IPS-15b (cell line): ENCODE results near the gene FMNL2.

ENCODE experiments used
- H3K27me3 ChIP-seq: one replicate; pipeline ENCODE4 v1.6.1; 2013; ENCODE audit warnings: low read length; ENCODE audit not compliant: control insufficient read depth, insufficient read depth
- H3K36me3 ChIP-seq: one replicate; pipeline ENCODE4 v1.6.1; 2013; ENCODE audit warnings: low read length; ENCODE audit not compliant: control insufficient read depth, insufficient read depth
- H3K4me1 ChIP-seq: one replicate; pipeline ENCODE4 v1.6.1; 2013; ENCODE audit warnings: mild to moderate bottlenecking, low read length; ENCODE audit not compliant: control insufficient read depth, insufficient read depth
- H3K4me3 ChIP-seq: one replicate; pipeline ENCODE4 v1.5.1; 2013; ENCODE audit warnings: low read depth, low read length
- H3K9ac ChIP-seq: one replicate; pipeline ENCODE4 v1.6.1; 2013; ENCODE audit warnings: low read depth, mild to moderate bottlenecking, low read length
- H3K9me3 ChIP-seq: one replicate; pipeline ENCODE4 v1.6.1; 2013; ENCODE audit warnings: mild to moderate bottlenecking, low read length; ENCODE audit not compliant: control insufficient read depth, insufficient read depth

Gene FMNL2

DNA sequence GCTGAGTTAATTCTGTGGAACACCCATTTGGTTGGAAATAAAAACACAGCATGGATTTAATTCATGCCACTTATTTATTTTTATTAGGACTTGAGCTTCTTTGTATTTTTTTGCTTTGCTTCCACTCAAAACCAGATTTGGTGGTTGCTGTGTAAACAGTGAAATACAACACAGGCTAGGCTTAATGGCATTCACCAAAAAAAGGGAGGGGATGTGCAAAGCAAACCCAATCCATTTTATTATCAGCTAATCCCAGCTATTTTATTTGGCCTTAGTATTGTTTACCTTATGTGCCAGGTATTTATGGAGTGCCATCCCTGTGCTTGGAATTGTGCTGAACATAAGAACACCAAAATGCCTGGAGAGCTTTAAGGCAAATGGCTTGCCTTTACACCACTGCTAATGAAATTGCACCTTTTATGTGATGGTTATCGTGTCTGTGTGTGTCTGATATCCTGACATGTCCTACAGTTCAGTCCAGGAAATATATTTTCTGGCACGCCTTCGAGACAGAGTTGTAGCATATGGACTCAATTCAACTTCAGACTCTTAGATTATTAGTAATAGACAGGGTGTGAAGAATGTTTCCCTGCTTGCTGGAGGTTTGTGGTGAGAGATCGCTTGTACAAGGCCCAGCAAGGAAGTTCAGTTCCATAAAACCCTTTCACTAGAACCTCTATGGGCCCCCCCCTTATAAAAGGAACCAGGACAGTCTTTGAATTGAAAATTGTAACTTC lies 282.6 kb downstream of the FMNL2 start:
- H3K27me3 ChIP-seq = no peaks in the 10 kb centered on the region
- H3K4me3 ChIP-seq = no peak overlapping the region
- H3K4me1 ChIP-seq = no peaks in the 10 kb centered on the region
- H3K9me3 ChIP-seq = no peaks in the 10 kb centered on the region
- H3K9ac ChIP-seq = no peak overlapping the region
- peaks cover 2% of the 10 kb centered on the region for H3K36me3 ChIP-seq

GRCh38 chr2:152618193-152618564 lies 283.2 kb downstream of the FMNL2 start:
- H3K4me1 ChIP-seq = no peaks in the 10 kb centered on the region
- H3K27me3 ChIP-seq = no peaks in the 10 kb centered on the region
- H3K36me3 ChIP-seq = peaks cover 2% of the 10 kb centered on the region
- H3K4me3 ChIP-seq = no peak overlapping the region
- no peaks in the 10 kb centered on the region for H3K9me3 ChIP-seq
- H3K9ac ChIP-seq = no peak overlapping the region

DNA sequence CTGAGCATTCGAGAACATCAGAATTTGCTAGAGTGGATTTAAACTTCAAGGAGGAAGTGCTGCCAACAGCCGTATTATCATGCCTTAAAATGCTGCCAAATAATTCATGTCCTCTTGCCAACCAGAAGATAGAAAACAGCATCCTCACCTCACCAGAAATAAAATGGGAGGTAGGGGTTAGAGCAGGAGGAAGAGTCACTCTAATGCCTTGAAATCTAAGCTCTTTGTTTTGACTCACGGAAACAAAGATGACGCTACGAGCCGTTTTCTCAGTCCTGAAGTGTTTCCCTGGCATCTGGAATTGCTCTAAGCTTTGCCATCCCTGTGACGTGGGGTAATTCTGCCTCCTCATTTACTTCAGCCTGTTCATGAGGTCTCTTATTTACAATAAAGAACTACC lies 285.2 kb downstream of the FMNL2 start:
- Histone ChIP-seq H3K4me3 (no peak overlapping the region), H3K9me3 (no peaks in the 10 kb centered on the region), H3K36me3 (peaks cover 2% of the 10 kb centered on the region)

GRCh38 chr2:152620985-152621384 lies 286.0 kb downstream of the FMNL2 start:
- H3K9ac ChIP-seq = no peak overlapping the region
- H3K27me3 ChIP-seq = no peaks in the 10 kb centered on the region
- H3K4me1 ChIP-seq = no peaks in the 10 kb centered on the region
- no peaks in the 10 kb centered on the region for H3K9me3 ChIP-seq
- H3K4me3 ChIP-seq = no peak overlapping the region
- H3K36me3 ChIP-seq = peaks cover 2% of the 10 kb centered on the region

More for the DNA sequence above, 285.2 kb downstream of the FMNL2 start:
- H3K9ac ChIP-seq = no peak overlapping the region
- no peaks in the 10 kb centered on the region for H3K27me3 ChIP-seq
- no peaks in the 10 kb centered on the region for H3K4me1 ChIP-seq

DNA sequence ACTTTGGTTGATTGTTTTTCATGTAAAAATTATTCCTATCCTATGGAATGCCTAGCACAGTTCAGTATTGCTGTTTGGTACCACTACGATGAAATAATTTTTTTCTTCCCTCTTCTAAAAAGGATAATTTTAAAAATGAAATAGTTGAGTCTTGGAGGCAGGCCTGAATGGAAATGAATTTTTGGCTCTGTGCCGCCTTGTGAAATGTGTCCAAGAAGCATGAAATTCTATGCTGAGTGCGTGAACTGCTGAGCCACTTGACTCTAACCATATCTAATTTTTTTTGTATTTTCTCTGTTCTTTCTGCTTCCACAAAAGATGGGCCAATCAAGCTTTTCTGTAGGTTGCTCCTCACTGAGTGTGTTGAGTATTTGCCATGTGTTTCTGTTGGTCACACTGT lies 287.2 kb downstream of the FMNL2 start:
- no peaks in the 10 kb centered on the region for H3K9me3 ChIP-seq
- no peak overlapping the region for H3K9ac ChIP-seq
- H3K4me3 ChIP-seq = no peak overlapping the region
- H3K4me1 ChIP-seq = no peaks in the 10 kb centered on the region
- H3K36me3 ChIP-seq = peaks cover 2% of the 10 kb centered on the region
- H3K27me3 ChIP-seq = no peaks in the 10 kb centered on the region

DNA sequence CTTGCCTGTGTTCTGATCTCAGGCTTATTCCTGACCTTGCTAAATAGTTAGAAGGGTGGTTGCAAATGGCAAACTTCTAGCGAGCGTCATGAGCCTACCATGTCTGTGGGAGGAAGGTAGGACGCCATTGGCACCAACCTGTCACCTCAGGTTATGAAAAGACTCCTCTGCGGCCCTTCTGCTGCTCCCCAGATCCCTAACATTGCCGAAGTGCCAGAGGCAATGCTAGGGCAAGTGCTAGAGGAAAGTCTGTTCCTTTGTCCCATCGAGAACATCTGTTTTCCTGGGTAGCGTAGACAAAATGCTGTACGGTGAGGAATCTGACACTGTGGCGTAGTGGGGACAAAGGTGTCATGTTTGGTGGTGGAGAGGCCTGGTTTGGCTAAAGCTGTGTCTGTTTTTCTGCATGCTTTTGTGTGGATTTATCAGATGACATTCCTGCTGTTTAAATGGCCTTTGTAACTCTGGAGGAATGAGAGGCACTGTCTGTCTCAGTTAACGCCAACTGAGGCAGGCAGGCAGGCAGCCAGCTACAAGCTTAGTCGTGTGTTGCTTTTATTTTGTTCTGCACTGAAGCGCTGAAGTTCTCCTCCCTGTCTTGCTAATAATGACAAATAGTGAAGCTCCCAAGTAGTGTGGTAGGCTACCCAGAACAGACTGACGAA lies 288.2 kb downstream of the FMNL2 start:
- no peaks in the 10 kb centered on the region for H3K4me1 ChIP-seq
- H3K36me3 ChIP-seq = no peaks in the 10 kb centered on the region
- H3K9ac ChIP-seq = no peak overlapping the region
- H3K27me3 ChIP-seq = no peaks in the 10 kb centered on the region
- H3K9me3 ChIP-seq = no peaks in the 10 kb centered on the region
- H3K4me3 ChIP-seq = no peak overlapping the region

DNA sequence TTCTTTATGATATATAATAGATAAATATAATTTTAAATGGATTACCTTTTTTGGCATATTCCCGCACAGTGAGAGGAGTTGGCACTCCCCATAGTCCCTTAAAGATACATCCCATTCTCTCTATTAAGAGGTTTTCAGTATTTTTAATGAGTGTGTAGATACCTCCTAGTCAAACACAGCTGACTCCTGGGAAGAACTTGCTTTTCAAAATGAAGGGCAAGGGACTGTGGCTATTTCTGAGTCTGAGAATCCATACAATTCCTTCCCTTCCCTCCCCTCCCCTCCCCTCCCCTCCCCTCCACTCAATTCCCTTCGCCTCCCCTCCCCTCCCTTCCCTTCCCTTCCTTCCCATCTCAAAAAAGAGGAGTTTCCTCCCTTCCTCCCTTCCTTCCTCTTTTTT lies 288.8 kb downstream of the FMNL2 start:
- H3K9me3 ChIP-seq = no peaks in the 10 kb centered on the region
- no peaks in the 10 kb centered on the region for H3K27me3 ChIP-seq
- no peaks in the 10 kb centered on the region for H3K36me3 ChIP-seq
- no peaks in the 10 kb centered on the region for H3K4me1 ChIP-seq
- H3K4me3 ChIP-seq = no peak overlapping the region
- H3K9ac ChIP-seq = no peak overlapping the region

- no peaks in the 10 kb centered on the region for H3K4me1 ChIP-seq
- H3K4me3 ChIP-seq = no peak overlapping the region
- no peak overlapping the region for H3K9ac ChIP-seq
- no peaks in the 10 kb centered on the region for H3K36me3 ChIP-seq
- no peaks in the 10 kb centered on the region for H3K27me3 ChIP-seq
- H3K9me3 ChIP-seq = no peaks in the 10 kb centered on the region
These were observed 289.8 kb downstream of the FMNL2 start for GRCh38 chr2:152624805-152625204.

DNA sequence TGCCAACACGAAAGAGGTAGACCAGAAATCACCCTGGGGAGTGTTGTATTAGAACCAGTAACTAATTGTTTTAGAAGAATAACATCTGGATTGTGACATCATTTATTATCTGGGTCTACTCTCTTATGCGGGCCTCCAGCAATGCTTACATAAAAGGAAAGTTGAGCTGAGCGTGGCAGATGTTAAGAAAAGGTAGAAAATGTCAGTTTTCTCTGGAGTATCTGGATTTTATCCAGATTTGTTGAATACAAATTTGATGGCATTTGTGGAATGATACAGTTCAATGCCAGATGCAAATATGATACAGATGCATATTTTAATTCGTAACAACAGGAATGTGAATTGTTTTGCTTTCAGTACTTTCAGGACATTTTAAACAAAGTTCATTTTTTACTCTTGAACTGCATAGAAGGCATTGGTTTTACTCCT lies 292.0 kb downstream of the FMNL2 start:
- Histone ChIP-seq H3K9me3 (no peaks in the 10 kb centered on the region), H3K27me3 (no peaks in the 10 kb centered on the region), H3K36me3 (peaks cover 4% of the 10 kb centered on the region)

DNA sequence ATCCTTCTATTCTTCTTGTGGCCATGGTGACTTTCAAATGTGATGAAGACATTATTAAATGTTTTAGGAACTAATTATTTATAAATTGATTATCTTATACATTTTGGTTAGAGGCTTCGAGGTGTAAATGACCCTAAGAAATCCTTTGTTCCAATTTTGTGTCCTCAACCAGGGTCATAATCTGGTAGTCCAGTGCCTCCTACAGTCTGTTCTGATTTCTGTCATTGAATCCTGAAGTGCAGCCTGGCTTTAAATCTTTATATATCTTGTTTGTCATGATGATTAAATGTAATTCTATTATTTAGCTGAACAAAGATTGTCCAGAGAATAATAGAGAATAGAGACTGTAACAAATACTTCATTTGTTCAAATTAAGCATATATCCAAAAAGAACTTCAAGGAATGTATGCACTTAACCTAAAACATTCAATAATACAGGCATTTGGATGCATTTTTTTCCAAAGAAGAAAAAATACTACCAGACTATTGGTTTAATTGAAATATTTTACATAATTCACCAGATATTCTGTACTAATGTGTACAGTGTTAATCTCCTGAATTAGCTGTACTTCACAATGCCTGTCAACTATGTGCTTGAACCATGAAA lies 292.5 kb downstream of the FMNL2 start:
- no peaks in the 10 kb centered on the region for H3K4me1 ChIP-seq
- no peak overlapping the region for H3K4me3 ChIP-seq
- H3K9me3 ChIP-seq = no peaks in the 10 kb centered on the region
- no peak overlapping the region for H3K9ac ChIP-seq
- H3K36me3 ChIP-seq = peaks cover 6% of the 10 kb centered on the region
- H3K27me3 ChIP-seq = no peaks in the 10 kb centered on the region

More for the DNA sequence above, 292.0 kb downstream of the FMNL2 start:
- H3K4me3 ChIP-seq = no peak overlapping the region
- no peak overlapping the region for H3K9ac ChIP-seq
- H3K4me1 ChIP-seq = no peaks in the 10 kb centered on the region

DNA sequence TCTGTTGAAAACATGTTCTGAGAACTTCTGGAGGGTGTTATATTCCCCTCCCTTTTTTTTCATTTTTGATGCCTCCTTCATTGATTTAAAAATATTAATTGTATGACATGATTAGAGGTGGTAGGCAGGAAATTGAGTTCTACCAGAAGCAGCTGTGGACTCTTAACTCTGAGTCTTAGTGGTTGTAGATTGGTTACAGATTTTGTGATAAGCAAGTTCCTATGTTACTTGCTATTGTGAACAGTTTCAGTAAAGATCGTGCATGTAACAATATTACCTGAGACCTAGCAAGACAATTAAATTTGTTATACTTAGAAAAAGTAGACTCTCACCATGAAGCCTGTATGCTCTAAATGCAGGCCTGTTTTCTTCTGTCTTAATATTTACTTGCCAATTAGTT lies 294.2 kb downstream of the FMNL2 start:
- H3K9me3 ChIP-seq = no peaks in the 10 kb centered on the region
- peaks cover 6% of the 10 kb centered on the region for H3K36me3 ChIP-seq
- no peaks in the 10 kb centered on the region for H3K27me3 ChIP-seq
- H3K4me1 ChIP-seq = no peaks in the 10 kb centered on the region
- no peak overlapping the region for H3K9ac ChIP-seq
- no peak overlapping the region for H3K4me3 ChIP-seq

DNA sequence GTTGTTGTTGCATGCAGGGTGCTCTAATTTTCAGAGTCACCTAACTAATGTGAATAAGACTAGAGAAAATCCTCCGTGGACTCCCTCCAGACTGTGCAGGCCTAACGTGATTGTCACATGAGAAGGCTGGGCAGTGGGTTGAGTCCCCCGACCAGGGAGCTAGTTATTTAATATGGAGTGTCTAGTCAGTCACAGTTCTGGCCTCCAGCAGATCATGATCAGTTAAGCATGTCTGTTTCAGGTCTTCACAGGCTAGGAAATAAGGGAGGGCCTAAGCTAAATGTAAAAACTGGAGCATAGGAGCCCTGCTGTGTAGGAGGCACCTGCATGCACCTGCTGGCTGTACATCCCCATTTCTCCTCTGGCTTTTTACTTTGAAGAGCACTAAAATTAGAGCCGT lies 295.5 kb downstream of the FMNL2 start:
- Histone ChIP-seq H3K36me3 (peaks cover 6% of the 10 kb centered on the region), H3K4me3 (no peak overlapping the region), H3K27me3 (no peaks in the 10 kb centered on the region), H3K4me1 (no peaks in the 10 kb centered on the region), H3K9ac (no peak overlapping the region), H3K9me3 (no peaks in the 10 kb centered on the region)
